ES-I3 (cell line): ENCODE data around the gene UGT1A5.

Experiments
- H3K36me3 ChIP-seq: 2 replicates; pipeline ENCODE4 v1.6.1; 2013; ENCODE audit warnings: mild to moderate bottlenecking, low read length, control low read depth, moderate library complexity; ENCODE audit not compliant: insufficient read depth
- H3K4me1 ChIP-seq: 2 replicates; pipeline ENCODE4 v1.6.1; 2013; ENCODE audit warnings: mild to moderate bottlenecking, control low read depth, low read length; ENCODE audit not compliant: insufficient read depth
- H3K9ac ChIP-seq: 2 replicates; pipeline ENCODE4 v1.6.1; 2013; ENCODE audit warnings: low read depth, mild to moderate bottlenecking, low read length, moderate library complexity
- H3K9me3 ChIP-seq: 2 replicates; pipeline ENCODE4 v1.6.1; 2013; ENCODE audit warnings: mild to moderate bottlenecking, low read length, moderate library complexity; ENCODE audit not compliant: control insufficient read depth, insufficient read depth

UGT1A5 gene

DNA sequence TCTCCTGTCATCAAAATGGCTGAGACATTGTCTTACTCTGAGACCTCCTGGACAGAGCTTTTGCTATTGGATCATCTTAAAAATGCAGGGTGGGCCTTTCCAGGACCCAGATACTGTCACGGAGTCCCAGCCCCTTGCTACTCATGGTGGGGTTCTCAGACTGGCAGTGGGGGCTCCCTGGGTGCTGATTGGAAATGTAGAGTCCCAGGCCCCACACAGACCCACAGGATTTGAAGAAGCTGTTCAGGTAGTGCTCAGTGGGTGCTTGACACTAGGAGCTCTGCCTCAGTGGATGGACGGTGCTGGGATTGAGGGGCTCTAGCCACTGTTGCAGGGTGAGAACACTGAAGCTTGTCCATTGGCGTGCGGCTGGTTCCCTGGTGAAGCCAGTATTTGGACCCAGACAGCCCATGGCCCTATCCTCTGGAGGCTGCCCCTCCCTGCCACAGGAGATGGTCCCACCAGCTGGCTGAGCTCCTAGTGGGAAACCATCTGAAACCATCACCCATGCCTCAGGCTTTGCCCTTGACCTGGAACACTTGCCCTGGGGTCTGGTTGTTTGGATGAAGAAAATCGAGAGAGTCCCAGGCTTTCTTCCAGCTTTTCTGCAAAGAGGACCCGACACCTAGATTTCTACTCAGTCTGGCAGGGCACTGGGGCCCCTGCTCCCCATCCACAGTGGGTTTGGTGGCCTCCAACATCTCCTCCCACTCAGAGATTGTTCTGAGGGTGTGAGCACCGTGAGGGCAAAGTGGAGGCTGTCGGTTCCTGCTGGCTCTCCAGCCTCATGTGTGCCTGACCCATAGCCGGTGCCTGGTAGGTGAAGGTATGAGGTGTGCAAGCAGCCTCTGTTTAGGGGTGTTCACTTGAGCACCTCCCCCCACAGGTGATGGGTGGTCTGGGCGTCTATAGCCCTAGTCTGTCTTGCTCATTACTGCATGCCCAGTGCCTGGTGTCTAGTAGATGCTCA lies 95.5 kb downstream of the UGT1A5 start:
- no peaks in the 10 kb centered on the region for H3K4me1 ChIP-seq
- no peaks in the 10 kb centered on the region; the same call in 1 of the 2 replicates for H3K9me3 ChIP-seq
- H3K36me3 ChIP-seq: no peaks in the 10 kb centered on the region
- H3K9ac ChIP-seq: no peak overlapping the region

DNA sequence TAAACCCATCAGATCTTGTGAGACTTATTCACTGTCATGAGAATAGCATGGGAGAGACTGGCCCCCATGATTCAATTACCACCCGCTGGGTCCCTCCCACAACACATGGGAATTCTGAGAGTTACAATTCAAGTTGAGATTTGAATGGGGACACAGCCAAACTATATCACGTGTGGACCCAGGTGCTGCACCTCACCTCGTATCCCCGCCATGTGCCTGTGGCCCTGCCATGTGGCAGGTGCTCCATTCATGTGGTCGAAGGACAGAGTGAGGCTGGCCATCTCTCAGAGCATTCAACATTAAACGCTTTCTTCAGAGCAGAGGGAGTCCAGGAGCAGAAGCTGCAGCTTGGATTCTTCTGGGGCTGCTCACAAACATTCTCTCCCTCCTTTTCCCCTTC lies 97.7 kb downstream of the UGT1A5 start:
- Histone ChIP-seq H3K36me3 (no peaks in the 10 kb centered on the region), H3K4me1 (no peaks in the 10 kb centered on the region), H3K9ac (no peak overlapping the region)

DNA sequence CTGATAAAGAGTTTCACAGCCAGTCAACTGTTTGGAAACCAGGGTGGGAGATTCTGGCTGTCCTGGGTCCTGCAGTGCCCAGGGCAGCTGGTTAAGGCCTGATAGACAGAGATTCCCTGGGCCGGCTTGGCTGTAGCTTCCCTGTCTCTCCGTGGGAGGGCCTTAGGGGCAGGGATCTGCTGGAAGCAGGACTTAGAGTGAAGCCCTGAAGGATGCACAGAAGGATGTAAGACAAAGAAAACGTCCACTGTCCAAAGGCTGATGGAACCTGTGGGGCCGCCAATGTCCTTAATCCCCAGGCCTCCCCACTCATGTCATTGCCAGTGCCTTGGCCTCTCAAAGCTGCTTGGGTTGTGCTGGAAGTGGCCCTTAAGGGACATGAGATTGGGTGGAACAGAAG lies 98.4 kb downstream of the UGT1A5 start:
- no peaks in the 10 kb centered on the region for H3K4me1 ChIP-seq
- H3K36me3 ChIP-seq: no peaks in the 10 kb centered on the region
- no peaks in the 10 kb centered on the region; the same call in 1 of the 2 replicates for H3K9me3 ChIP-seq
- H3K9ac ChIP-seq: no peak overlapping the region

More for the DNA sequence above, 97.7 kb downstream of the UGT1A5 start:
- H3K9me3 ChIP-seq: no peaks in the 10 kb centered on the region; the same call in 1 of the 2 replicates

DNA sequence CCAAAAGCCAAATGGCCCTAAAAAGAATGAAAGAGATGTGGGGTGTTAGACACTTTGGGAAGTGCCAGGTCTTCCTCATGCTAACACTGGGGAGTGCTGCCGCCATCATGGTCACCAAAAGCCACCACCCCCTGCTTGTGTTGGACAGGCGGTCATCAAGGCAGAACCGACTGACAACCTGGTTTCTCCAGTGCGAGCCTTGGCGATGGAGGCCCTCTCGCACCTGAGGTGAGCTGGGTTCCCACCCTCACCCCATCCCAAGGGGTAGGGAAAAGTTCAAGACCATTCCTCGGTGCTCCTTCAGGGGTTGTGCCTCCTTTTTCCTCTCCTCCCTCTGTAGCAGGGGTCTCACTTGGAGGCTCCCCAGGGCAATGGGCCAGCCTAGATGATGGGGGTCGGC lies 99.0 kb downstream of the UGT1A5 start:
- H3K9me3 ChIP-seq: no peaks in the 10 kb centered on the region; the same call in 1 of the 2 replicates
- H3K9ac ChIP-seq: no peak overlapping the region
- H3K36me3 ChIP-seq: no peaks in the 10 kb centered on the region
- H3K4me1 ChIP-seq: no peaks in the 10 kb centered on the region

DNA sequence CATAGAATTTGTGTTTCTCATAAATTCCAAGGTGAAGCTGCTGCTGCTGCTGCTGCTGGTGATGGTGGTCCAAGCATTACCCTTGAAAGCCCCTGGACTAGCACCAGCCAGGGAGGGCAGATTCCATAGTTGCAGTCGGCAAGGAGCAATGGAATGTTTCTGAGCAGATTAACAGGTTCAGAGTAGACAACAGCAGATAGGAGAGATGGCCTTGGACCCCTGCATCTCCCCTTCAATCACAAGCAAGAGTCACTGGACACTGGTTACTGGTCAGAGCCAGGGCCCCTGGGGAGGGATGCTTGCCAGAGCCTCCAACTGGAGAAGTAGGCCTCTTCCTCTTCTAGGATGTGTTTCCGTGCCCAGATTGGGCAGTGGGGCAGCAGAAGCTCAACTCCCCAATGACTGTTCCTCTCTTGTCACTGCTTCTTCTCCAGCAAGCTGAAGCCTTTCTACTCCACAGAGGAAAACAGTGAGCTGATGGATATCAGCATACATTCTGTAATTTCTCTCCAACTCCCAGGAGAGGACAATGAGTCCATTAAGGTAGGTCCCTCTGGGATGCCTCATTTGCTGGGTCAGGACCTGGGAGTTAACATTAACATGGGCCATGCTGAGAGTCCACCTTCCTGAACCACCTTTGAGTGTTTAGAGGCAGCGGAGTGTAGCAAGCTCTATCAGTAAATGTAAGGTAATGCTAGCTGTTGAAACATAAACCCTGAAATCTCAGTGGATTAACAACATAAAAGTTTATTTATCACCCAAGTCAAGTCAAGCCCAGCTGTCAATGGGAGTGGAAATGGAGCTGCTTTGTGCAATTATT lies 100.7 kb downstream of the UGT1A5 start:
- no peaks in the 10 kb centered on the region for H3K36me3 ChIP-seq
- H3K9me3 ChIP-seq: no peaks in the 10 kb centered on the region
- no peak overlapping the region for H3K9ac ChIP-seq
- no peaks in the 10 kb centered on the region for H3K4me1 ChIP-seq

DNA sequence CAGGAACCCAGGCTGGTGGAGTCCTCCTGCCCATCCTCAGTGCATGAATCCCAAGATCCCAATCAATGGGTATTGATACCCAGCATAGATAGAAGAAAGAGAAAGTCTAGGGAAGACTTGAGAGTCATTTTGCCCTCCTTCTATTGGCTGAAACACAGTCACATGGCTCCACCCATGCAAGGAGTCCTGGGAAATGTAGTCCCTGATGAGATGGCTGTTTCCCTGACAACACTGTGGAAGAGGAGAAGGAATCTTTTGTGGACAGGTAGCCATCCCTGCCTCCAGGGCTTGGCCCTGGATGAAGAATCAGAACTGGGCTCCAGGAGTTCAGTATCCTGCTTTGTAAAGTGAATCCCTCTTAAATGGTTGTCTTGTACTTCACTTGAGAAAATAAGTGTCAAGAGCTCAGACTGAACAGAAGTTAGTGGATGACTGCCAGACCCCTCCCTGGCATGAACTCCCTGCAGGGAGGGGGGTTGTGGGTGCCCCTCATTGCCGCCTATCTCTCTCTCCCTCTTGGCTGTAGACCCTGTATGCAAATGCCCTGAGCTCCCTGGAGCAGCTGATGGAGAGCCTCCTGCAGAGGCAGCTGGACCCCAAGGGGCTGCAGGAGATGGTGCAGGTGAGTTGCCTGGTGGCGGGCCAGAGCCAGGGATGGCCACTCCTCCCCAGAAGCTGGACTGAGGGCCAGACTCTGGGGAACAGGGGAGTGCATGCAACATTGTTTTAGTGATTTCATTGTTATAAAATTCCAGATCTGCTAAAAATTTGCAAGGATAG lies 101.5 kb downstream of the UGT1A5 start:
- Histone ChIP-seq H3K4me1 (no peaks in the 10 kb centered on the region), H3K9ac (no peak overlapping the region), H3K9me3 (no peaks in the 10 kb centered on the region), H3K36me3 (no peaks in the 10 kb centered on the region)

DNA sequence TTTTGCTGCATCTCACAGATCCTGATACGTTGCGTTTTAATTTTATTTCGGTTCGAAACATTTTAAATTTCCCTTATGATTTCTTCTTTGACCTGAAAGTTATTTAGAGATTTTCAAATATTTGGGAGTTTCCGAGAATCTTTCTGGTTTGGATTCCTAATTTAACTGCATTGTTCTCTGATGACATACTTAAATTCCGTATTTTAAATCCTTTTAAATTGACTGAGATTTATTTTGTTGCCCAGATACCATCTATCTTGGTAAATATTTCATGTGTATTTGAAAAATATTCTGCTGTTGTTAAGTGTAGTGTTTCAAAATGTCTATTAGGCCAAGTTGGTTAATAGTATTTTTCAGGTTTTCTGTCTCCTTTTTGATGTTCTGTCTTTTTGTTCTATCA lies 103.2 kb downstream of the UGT1A5 start:
- no peak overlapping the region for H3K9ac ChIP-seq
- no peaks in the 10 kb centered on the region for H3K4me1 ChIP-seq
- H3K9me3 ChIP-seq: no peaks in the 10 kb centered on the region
- H3K36me3 ChIP-seq: no peaks in the 10 kb centered on the region

DNA sequence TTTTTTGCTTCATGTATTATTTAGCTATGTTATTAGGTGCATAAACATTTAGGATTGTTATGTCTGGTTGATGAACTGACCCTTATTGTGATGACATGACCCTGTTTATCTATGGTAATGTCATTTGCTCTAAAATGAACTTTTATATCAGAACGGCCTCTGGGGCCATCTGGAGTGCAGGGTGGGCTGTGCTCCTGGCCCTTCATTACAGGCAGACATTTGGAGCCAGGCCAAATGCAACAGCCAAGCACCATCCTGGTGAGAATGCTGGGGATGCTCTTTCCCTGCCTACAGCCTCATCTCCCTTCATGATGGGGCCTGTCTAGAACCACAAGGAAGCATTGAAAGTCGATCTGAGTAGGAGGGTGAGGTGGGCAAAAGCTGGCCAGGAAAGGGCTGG lies 103.6 kb downstream of the UGT1A5 start:
- no peaks in the 10 kb centered on the region for H3K4me1 ChIP-seq
- no peaks in the 10 kb centered on the region for H3K36me3 ChIP-seq
- no peak overlapping the region for H3K9ac ChIP-seq
- H3K9me3 ChIP-seq: no peaks in the 10 kb centered on the region

DNA sequence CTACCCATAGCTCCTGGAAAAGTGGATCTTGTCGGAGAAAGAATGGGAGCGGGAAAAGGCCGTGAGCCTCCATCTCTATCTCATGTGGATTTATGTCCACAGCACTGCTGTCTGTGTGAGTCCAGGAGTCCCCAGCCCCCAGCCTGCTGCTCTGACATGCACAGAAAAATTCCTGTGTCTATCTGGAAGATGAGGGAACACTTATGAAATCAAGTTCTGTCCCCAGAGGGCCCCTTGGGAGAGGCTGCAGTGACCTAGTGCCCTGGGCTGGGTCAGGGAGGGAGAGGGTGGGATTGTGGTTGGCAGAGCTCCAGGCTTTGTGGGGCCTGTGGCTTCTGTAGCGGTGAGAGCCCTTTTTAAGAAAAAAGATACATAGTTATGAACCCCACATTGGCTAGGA lies 104.1 kb downstream of the UGT1A5 start:
- Histone ChIP-seq H3K36me3 (no peaks in the 10 kb centered on the region), H3K4me1 (no peaks in the 10 kb centered on the region), H3K9me3 (no peaks in the 10 kb centered on the region), H3K9ac (no peak overlapping the region)

DNA sequence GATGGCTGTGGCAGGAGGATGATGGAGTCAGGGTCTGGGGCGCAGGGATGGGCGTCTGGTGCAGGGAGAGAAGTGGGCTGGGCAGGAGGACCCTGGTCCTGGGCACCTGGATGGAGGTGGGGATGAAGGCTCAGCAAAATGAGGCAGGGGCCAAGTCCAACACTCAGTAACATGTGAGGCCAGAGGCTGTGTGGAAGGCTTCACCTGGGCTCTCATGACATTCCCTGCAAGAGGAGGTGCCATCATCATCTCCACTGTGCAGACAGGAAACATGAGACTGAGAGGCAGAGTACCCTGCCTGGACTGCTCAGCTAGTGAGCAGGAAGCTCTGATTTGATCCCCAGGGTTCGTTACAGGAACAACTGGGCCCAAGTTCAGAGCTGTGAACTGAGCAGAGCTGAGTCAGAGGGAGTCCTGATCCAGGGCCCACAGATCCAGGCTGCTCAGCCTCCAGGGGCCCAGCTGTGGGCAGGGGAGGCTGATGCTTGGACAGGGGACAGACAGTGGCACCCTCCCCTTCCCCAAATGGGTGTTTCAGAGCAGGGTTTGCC lies 104.7 kb downstream of the UGT1A5 start:
- H3K9me3 ChIP-seq: no peaks in the 10 kb centered on the region
- H3K36me3 ChIP-seq: no peaks in the 10 kb centered on the region
- no peak overlapping the region for H3K9ac ChIP-seq
- no peaks in the 10 kb centered on the region for H3K4me1 ChIP-seq

DNA sequence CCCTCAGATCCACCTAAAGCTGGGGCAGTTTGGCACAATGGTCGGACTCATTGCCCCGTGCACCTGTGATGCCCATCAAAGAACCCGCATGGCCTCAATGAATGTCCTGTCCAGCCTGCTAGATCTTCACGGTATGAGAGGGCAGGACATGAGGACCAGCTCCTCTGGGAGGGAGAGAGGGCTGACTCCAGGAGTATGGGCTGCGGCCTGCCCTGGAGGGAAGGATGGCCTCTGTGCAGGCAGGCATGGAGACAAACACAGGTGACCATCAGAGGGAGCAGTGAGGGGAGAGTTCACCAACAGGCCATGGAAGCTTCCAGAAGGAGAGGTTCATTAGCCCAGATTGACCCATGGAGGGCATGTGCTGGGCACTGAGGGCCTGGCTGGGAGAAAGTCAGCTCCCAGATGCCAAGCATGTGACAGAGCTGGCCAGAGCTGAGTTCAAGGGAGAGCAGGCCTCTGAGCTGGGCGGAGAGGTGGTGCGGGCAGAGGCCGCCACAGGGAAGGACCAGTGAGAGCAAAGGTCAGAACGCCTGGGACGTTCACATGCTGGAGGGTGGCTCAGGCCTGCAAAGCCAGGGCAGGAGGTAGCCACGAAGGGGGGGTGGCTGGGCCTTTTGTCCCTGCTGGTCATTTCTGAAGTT lies 105.4 kb downstream of the UGT1A5 start:
- Histone ChIP-seq H3K36me3 (no peaks in the 10 kb centered on the region), H3K4me1 (no peaks in the 10 kb centered on the region), H3K9me3 (no peaks in the 10 kb centered on the region), H3K9ac (no peak overlapping the region)

DNA sequence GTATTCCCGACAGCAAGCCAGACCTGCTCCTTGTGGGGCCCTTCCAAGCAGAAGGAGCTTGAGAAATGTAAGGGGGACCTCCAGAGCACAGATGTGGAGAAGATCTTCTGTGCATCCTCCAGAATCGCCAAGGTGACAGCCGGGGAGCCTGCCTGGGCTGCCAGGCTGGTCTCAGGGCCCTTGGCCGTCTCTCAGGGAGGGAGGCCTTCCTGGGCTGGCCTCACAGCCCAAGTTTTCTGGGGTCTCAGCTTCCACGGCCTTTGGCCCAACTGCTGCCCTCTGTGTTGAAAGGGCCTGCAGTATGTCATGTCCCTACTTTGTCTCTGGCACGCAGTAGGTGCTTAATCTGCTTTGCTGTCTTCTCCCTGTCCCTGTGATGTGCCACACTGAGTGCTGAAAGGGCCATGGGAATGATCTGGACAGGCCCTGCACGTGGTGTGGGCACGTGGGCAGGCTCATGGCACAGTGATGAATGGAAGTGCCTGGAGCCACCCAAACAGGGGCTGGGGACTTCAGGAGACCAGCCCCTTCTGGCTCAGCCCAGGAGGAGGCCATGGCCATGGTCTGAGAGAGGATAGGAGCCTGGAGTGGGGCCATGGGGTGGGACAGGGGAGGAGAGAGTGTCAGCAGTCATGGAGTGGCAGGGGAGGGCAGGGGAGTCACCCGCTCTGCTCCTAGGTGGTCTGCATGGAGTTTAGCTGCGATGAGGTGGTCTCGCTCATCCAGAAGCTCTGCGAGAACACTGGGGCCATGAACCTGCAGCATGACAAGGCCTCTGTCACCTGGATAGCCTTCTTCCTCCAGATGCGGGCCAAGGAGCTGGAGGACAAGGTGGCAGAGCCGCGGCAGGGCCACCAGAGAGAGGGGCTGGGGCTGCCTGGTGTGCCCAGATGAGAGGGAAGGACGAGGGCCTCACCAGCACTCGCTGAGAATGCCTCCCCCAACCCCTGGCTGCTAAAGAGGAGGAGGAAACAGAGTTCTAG lies 106.2 kb downstream of the UGT1A5 start:
- Histone ChIP-seq H3K9me3 (no peaks in the 10 kb centered on the region), H3K36me3 (no peaks in the 10 kb centered on the region), H3K9ac (no peak overlapping the region), H3K4me1 (no peaks in the 10 kb centered on the region)
